ENCODE measurements around the gene ATP8B1.
A peak's percentile ranks its signal among the peaks of the same experiment; 100 is the strongest.
"Not testable (repeated sequence)": the region's sequence is repeated elsewhere in the genome, so short reads cannot be mapped to it uniquely, and the experiment has no call there.

Gene ATP8B1

GRCh38 chr18:57651914-57652313, 151.2 kb downstream of the ATP8B1 start:
- no peak for TF ChIP-seq CTCF (IDR thresholded peaks at IDR 0.05; ENCODE audit: insufficient read depth, low read length, poor library complexity, severe bottlenecking)
- no peak overlapping the region for H3K4me3 ChIP-seq (replicated peaks; ENCODE audit: low read depth, low read length)
- no peaks in the 10 kb centered on the region for H3K36me3 ChIP-seq (ENCODE audit: control insufficient read depth, insufficient read depth, low read length)
- H3K27me3 ChIP-seq (replicated peaks; ENCODE audit: control insufficient read depth, insufficient read depth, low read length) = no peaks in the 10 kb centered on the region
- no peak for DNase-seq (ENCODE audit: extremely low read depth, insufficient read length)

- DNase-seq (ENCODE audit: extremely low read depth, insufficient read length) = no peak
- H3K36me3 ChIP-seq (ENCODE audit: control insufficient read depth, insufficient read depth, low read length) = no peaks in the 10 kb centered on the region
- no peak for TF ChIP-seq CTCF (IDR thresholded peaks at IDR 0.05; ENCODE audit: insufficient read depth, low read length, poor library complexity, severe bottlenecking)
- H3K27me3 ChIP-seq (replicated peaks; ENCODE audit: control insufficient read depth, insufficient read depth, low read length) = no peaks in the 10 kb centered on the region
- H3K4me3 ChIP-seq (replicated peaks; ENCODE audit: low read depth, low read length) = no peak overlapping the region
These were observed 153.3 kb downstream of the ATP8B1 start for GRCh38 chr18:57649556-57650500.

- peak; percentile 7 for DNase-seq (ENCODE audit: extremely low read depth, insufficient read length)
- Histone ChIP-seq H3K27me3 (replicated peaks; ENCODE audit: control insufficient read depth, insufficient read depth, low read length) (no peaks in the 10 kb centered on the region), H3K4me3 (replicated peaks; ENCODE audit: low read depth, low read length) (no peak overlapping the region), H3K36me3 (ENCODE audit: control insufficient read depth, insufficient read depth, low read length) (no peaks in the 10 kb centered on the region)
- no peak for TF ChIP-seq CTCF (IDR thresholded peaks at IDR 0.05; ENCODE audit: insufficient read depth, low read length, poor library complexity, severe bottlenecking)
These were observed 154.7 kb downstream of the ATP8B1 start for GRCh38 chr18:57648414-57648813.

- Histone ChIP-seq H3K4me3 (replicated peaks; ENCODE audit: low read depth, low read length) (no peak overlapping the region), H3K36me3 (ENCODE audit: control insufficient read depth, insufficient read depth, low read length) (no peaks in the 10 kb centered on the region; the same call in 1 of the 2 replicates), H3K27me3 (replicated peaks; ENCODE audit: control insufficient read depth, insufficient read depth, low read length) (no peaks in the 10 kb centered on the region)
- DNase-seq (ENCODE audit: extremely low read depth, insufficient read length) = no peak
- no peak for TF ChIP-seq CTCF (IDR thresholded peaks at IDR 0.05; ENCODE audit: insufficient read depth, low read length, poor library complexity, severe bottlenecking)
These were observed 158.6 kb downstream of the ATP8B1 start for GRCh38 chr18:57644540-57644939.

- H3K27me3 ChIP-seq (replicated peaks; ENCODE audit: control insufficient read depth, insufficient read depth, low read length); H3K4me3 ChIP-seq (replicated peaks; ENCODE audit: low read depth, low read length); H3K36me3 ChIP-seq (ENCODE audit: control insufficient read depth, insufficient read depth, low read length); DNase-seq (ENCODE audit: extremely low read depth, insufficient read length): not testable (repeated sequence)
These were observed 159.4 kb downstream of the ATP8B1 start for GRCh38 chr18:57643726-57644125.

- H3K4me3 ChIP-seq (replicated peaks; ENCODE audit: low read depth, low read length); DNase-seq (ENCODE audit: extremely low read depth, insufficient read length); H3K36me3 ChIP-seq (ENCODE audit: control insufficient read depth, insufficient read depth, low read length); H3K27me3 ChIP-seq (replicated peaks; ENCODE audit: control insufficient read depth, insufficient read depth, low read length): not testable (repeated sequence)
These were observed 160.7 kb downstream of the ATP8B1 start for GRCh38 chr18:57642462-57642861.
